SK-N-SH (cell line): ENCODE results near the gene ETV6. TPM values are rescaled to one million over a fixed set of nuclear protein-coding genes. Genes with fewer than 3 reads are reported as not detected.

Experiments
- CTCF ChIA-PET: fragments of 300-600, 350-600 bp; formaldehyde crosslinking; extraction: SDS; loops from one replicate; lab custom pipeline; 2021; lab: Yijun Ruan, JAX
- POLR2A ChIA-PET: fragments of 350-600 bp; sonication (Branson Sonifier 250); formaldehyde crosslinking; extraction: SDS; loops from one replicate; lab custom pipeline; 2020; ENCODE audit warnings: antibody characterized with exemption, inconsistent platforms; lab: Yijun Ruan, JAX
- DNase-seq: peaks from one replicate; pipeline ENCODE4 v3.0.0; 2012
- H2AFZ ChIP-seq: fragments of 200-600 bp; sonication (generic); 2 replicates; pipeline ENCODE4 v1.8.1; 2016; ENCODE audit warnings: antibody characterized with exemption, mild to moderate bottlenecking, low read depth
- H3F3A ChIP-seq: fragments of 200-600 bp; sonication (generic); replicated peaks from 2 replicates; pipeline ENCODE3; 2016; ENCODE audit warnings: antibody characterized with exemption, mild to moderate bottlenecking; ENCODE audit not compliant: insufficient read depth
- H3K27ac ChIP-seq, 2 experiments: fragments of 200-500 bp in 1 of 2; fragments of 200-600 bp in 1 of 2; sonication (Bioruptor generic) in 1 of 2; sonication (generic), shearing (Covaris generic) in 1 of 2; 2 replicates each; pipeline versions ENCODE4 v1.5.1 to v1.6.1; 2014 to 2016; ENCODE audit warnings: low read depth in 2 of 2, inconsistent platforms in 1 of 2, low read length in 1 of 2, mild to moderate bottlenecking in 1 of 2, mixed read lengths in 1 of 2
- H3K27me3 ChIP-seq: fragments of 200-600 bp; sonication (generic), shearing (Covaris generic); 2 replicates; pipeline ENCODE4 v1.6.1; 2016; ENCODE audit warnings: mixed run types; ENCODE audit not compliant: insufficient read depth
- H3K36me3 ChIP-seq, 2 experiments: fragments of 200-500 bp in 1 of 2; fragments of 200-600 bp in 1 of 2; sonication (Bioruptor generic) in 1 of 2; sonication (generic) in 1 of 2; replicated peaks in 1 of 2; 2 replicates each; pipeline versions ENCODE3 to v1.5.1; 2014 to 2016; ENCODE audit warnings: low read length in 1 of 2, mild to moderate bottlenecking in 1 of 2; ENCODE audit not compliant: insufficient read depth in 2 of 2, control insufficient read depth in 1 of 2
- H3K4me1 ChIP-seq, 2 experiments: fragments of 200-500 bp in 1 of 2; fragments of 200-600 bp in 1 of 2; sonication (Bioruptor generic) in 1 of 2; sonication (generic), shearing (Covaris generic) in 1 of 2; 2 replicates each; pipeline versions ENCODE4 v1.5.1 to v1.6.1; 2014 to 2016; ENCODE audit warnings: low read depth in 1 of 2, low read length in 1 of 2, mixed run types in 1 of 2; ENCODE audit not compliant: insufficient read depth in 2 of 2, control insufficient read depth in 1 of 2
- H3K4me2 ChIP-seq: fragments of 200-600 bp; sonication (generic), shearing (Covaris generic); 2 replicates; pipeline ENCODE4 v1.6.1; 2017; ENCODE audit warnings: mixed run types
- H3K4me3 ChIP-seq, 2 experiments: fragments of 200-500 bp in 1 of 2; fragments of 200-600 bp in 1 of 2; sonication (Bioruptor generic) in 1 of 2; sonication (generic), shearing (Covaris generic) in 1 of 2; 2 replicates each; pipeline versions ENCODE4 v1.5.1 to v1.8.1; 2014 to 2016; ENCODE audit warnings: low read depth in 2 of 2, inconsistent platforms in 1 of 2, low read length in 1 of 2, mild to moderate bottlenecking in 1 of 2, mixed read lengths in 1 of 2, moderate library complexity in 1 of 2
- H3K79me2 ChIP-seq: fragments of 200-600 bp; sonication (generic); 2 replicates; pipeline ENCODE4 v1.8.1; 2017; ENCODE audit warnings: mild to moderate bottlenecking; ENCODE audit not compliant: insufficient read depth
- H3K9ac ChIP-seq: fragments of 200-600 bp; sonication (generic); 2 replicates; pipeline ENCODE4 v1.6.1; 2017; ENCODE audit warnings: mixed run types
- H3K9me2 ChIP-seq: fragments of 200-600 bp; sonication (generic); 2 replicates; pipeline ENCODE4 v1.6.1; 2017; ENCODE audit warnings: mixed run types
- H3K9me3 ChIP-seq: fragments of 200-600 bp; sonication (generic); 2 replicates; pipeline ENCODE4 v1.6.1; 2017; ENCODE audit warnings: mixed run types, mild to moderate bottlenecking, moderate library complexity
- H4K20me1 ChIP-seq: fragments of 200-600 bp; sonication (generic); 2 replicates; pipeline ENCODE4 v1.6.1; 2017; ENCODE audit warnings: mild to moderate bottlenecking, mixed run types; ENCODE audit not compliant: insufficient read depth
- CHD2 ChIP-seq: fragments of 150-350 bp; IDR thresholded peaks from 2 replicates; pipeline ENCODE4 v1.6.1; 2018; ENCODE audit warnings: low read length; ENCODE audit not compliant: partially characterized antibody
- CTCF ChIP-seq: fragments of 200-600 bp; sonication (generic); IDR thresholded peaks from 2 replicates; pipeline ENCODE4 v1.6.1; 2017; ENCODE audit warnings: antibody characterized with exemption, mild to moderate bottlenecking, moderate library complexity
- EZH2phosphoT487 ChIP-seq: fragments of 200-600 bp; sonication (generic); IDR thresholded peaks from 2 replicates; pipeline ENCODE4 v1.6.1; 2017; ENCODE audit warnings: low read depth, mixed run types, mild to moderate bottlenecking, antibody characterized with exemption, moderate library complexity, borderline replicate concordance
- FOXM1 ChIP-seq: IDR thresholded peaks from 2 replicates; pipeline ENCODE4 v1.4.0; 2012; ENCODE audit warnings: low read depth, mild to moderate bottlenecking
- GABPA ChIP-seq: IDR thresholded peaks from 2 replicates; pipeline ENCODE4 v1.4.0; 2012; ENCODE audit warnings: low read depth, mild to moderate bottlenecking
- IRF3 ChIP-seq: fragments of 150-350 bp; IDR thresholded peaks from 2 replicates; pipeline ENCODE4 v1.6.1; 2016; ENCODE audit warnings: mild to moderate bottlenecking, low read depth, low read length
- MEF2A ChIP-seq: IDR thresholded peaks from 2 replicates; pipeline ENCODE4 v1.4.0; 2012; ENCODE audit warnings: low read depth, borderline replicate concordance
- NFIC ChIP-seq: IDR thresholded peaks from 2 replicates; pipeline ENCODE4 v1.4.0; 2012; ENCODE audit warnings: borderline replicate concordance
- RCOR1 ChIP-seq: fragments of 150-350 bp; IDR thresholded peaks from 2 replicates; pipeline ENCODE4 v1.6.1; 2017; ENCODE audit warnings: antibody characterized with exemption, low read length
- SIN3A ChIP-seq: IDR thresholded peaks from 2 replicates; pipeline ENCODE4 v1.6.1; 2012; ENCODE audit warnings: low read depth, mild to moderate bottlenecking, low read length, moderate library complexity, borderline replicate concordance
- TAF1 ChIP-seq: IDR thresholded peaks from 2 replicates; pipeline ENCODE4 v1.6.1; 2012; ENCODE audit warnings: low read depth, mild to moderate bottlenecking, low read length, moderate library complexity, borderline replicate concordance
- TCF12 ChIP-seq: IDR thresholded peaks from 2 replicates; pipeline ENCODE4 v1.4.0; 2012
- YY1 ChIP-seq: IDR thresholded peaks from 2 replicates; pipeline ENCODE4 v1.4.0; 2012; ENCODE audit warnings: low read depth, mild to moderate bottlenecking
- WGBS: methylation state at CpG from one replicate; pipeline ENCODE4 v1.1.6; 2017; ENCODE audit warnings: low lambda C conversion rate; 5-methylcytosine and 5-hydroxymethylcytosine counted together
- polyA plus RNA-seq, 3 experiments: library from polyadenylated mRNA; depleted of rRNA; stranded (reverse); fragments of >200 nt; gene quantifications; 2 replicates each; pipeline ENCODE4 v1.2.3, GENCODE V29; 2012
- TF ChIP-seq, protein P1 (sequence below): IDR thresholded peaks from 2 replicates; pipeline ENCODE4; 2012

The ETV6 gene
- polyA plus RNA-seq, 1 of the 3 experiments (the other 2 are of a cell fraction), result 4.0 TPM

DNA sequence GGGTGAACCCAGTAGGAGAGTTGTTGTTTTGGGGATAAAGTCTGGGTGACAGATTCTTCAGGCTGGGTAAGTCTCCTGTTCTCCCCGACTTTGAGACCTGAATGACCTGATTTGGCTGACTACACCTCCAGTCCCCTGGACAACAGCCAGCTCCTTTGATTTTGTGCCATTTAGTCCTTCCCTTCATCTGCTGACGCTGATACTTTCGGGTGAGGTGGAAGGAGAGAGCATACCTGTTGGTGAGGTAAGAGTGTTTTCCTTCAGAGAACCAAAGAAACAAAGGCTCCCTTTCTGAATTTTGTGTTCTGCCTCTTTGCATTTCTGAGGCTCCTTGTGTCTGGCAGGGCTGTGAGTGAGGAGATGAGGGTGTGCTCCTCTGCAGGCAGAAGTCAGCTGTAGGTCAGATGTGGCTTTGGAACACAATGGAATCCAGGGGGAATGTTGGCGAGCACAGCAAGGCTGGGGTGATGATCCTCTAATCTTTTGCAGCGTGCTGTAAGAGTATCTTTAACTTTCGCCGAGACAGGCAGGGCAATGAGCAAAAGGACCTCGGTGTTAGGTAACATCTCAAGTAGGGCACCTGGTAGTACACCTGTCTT is 12.1 kb downstream of the ETV6 start:
- Histone ChIP-seq H3F3A (peaks cover 8% of the 10 kb centered on the region), H3K79me2 (peaks cover 98% of the 10 kb centered on the region), H2AFZ (no peak overlapping the region), H3K9me3 (no peaks in the 10 kb centered on the region), H3K36me3 (no peaks in the 10 kb centered on the region), H3K4me1 (peaks cover 7 to 17% of the 10 kb centered on the region in 2 experiments; a peak in 3 of 4 replicates), H3K9me2 (no peaks in the 10 kb centered on the region), H3K9ac (no peak overlapping the region), H4K20me1 (peaks cover 62% of the 10 kb centered on the region), H3K4me3 (no peak overlapping the region), H3K27me3 (no peaks in the 10 kb centered on the region), H3K4me2 (no peak overlapping the region), H3K27ac (no peak overlapping the region)
- TF ChIP-seq IRF3 (no peak), CTCF (no peak), NFIC (no peak), RCOR1 (no peak)
- TF ChIP-seq, protein P1, sequence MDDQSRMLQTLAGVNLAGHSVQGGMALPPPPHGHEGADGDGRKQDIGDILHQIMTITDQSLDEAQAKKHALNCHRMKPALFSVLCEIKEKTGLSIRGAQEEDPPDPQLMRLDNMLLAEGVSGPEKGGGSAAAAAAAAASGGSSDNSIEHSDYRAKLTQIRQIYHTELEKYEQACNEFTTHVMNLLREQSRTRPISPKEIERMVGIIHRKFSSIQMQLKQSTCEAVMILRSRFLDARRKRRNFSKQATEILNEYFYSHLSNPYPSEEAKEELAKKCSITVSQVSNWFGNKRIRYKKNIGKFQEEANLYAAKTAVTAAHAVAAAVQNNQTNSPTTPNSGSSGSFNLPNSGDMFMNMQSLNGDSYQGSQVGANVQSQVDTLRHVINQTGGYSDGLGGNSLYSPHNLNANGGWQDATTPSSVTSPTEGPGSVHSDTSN, result no peak
- WGBS, result 96% methylated on average over 6 of the region's 8 CpGs
- DNase-seq, result no peak
- ChIA-PET CTCF (no interaction called here), POLR2A (no interaction called here)

DNA sequence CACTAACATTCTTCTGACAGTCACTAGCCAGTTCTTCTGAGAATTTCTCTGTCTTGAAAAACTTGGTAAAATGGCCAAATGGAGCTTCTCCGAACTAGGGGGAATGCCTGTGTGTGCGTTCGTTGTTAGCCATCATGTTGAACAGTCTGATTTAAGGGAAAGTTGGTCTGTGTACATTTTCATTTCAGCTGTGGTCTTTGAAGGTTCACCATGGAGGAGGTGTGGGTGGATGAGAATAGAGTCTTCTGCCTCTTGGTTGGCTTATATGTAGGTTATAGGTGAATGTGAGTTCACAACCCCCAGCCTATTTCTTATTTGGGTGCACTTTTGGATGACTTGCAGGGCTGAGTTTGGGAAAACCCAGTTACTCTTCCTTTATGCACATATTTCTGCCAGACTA is 12.9 kb downstream of the ETV6 start:
- peaks cover 98% of the 10 kb centered on the region for H3K79me2 ChIP-seq

More for the DNA sequence above, 12.9 kb downstream of the ETV6 start:
- CTCF ChIA-PET, result no interaction called here
- Histone ChIP-seq H3K9ac (no peak overlapping the region), H4K20me1 (peaks cover 70% of the 10 kb centered on the region), H3K27ac (no peak overlapping the region), H3K27me3 (no peaks in the 10 kb centered on the region), H3K4me2 (no peak overlapping the region), H3K9me2 (no peaks in the 10 kb centered on the region), H3K4me1 (peaks cover 7 to 10% of the 10 kb centered on the region in 2 experiments; a peak in 3 of 4 replicates), H3K9me3 (no peaks in the 10 kb centered on the region), H2AFZ (no peak overlapping the region), H3K36me3 (no peaks in the 10 kb centered on the region), H3K4me3 (no peak overlapping the region), H3F3A (peaks cover 8% of the 10 kb centered on the region)
- POLR2A ChIA-PET, result no interaction called here
- no peak for DNase-seq
- TF ChIP-seq CHD2 (no peak), SIN3A (no peak), TAF1 (no peak), GABPA (no peak), FOXM1 (no peak), TCF12 (no peak), CTCF (no peak), YY1 (no peak), EZH2phosphoT487 (no peak), MEF2A (no peak), NFIC (no peak)
- WGBS, result 97% methylated on average over 3 of the region's 3 CpGs
